Upper lobe of left lung (tissue), 4 donors: Measurements from ENCODE around the gene PAPPA.

Experiments
- CTCF ChIP-seq, 6 experiments: fragments of 450-650 bp in 4 of 6; fragments of 200-600 bp in 2 of 6; sonication (generic) in 2 of 6; IDR thresholded peaks; one replicate each; pipeline ENCODE4 v1.5.1; 2016 to 2019; ENCODE audit warnings: antibody characterized with exemption in 6 of 6
- POLR2A ChIP-seq, 4 donors: fragments of 450-650 bp; IDR thresholded peaks; one replicate each; pipeline ENCODE4 v1.5.1; 2016 to 2017; ENCODE audit warnings: antibody characterized with exemption in 4 of 4, mild to moderate bottlenecking in 2 of 4

- no peak for TF ChIP-seq POLR2A (IDR thresholded peaks at IDR 0.05)
- TF ChIP-seq CTCF (IDR thresholded peaks at IDR 0.05), result no peak
These were observed 129.0 kb downstream of the PAPPA start for GRCh38 chr9:116282597-116282996.
